ENCODE data around the gene TNFSF8. TPM values are rescaled to one million over a fixed set of nuclear protein-coding genes. Genes with fewer than 3 reads are reported as not detected.

Gene TNFSF8
- total and polyA plus RNA-seq, 7 donors: 0.60 to 11.7 (median 1.8) TPM

GRCh38 chr9:114902786-114903524, 27.4 kb downstream of the TNFSF8 start:
- Histone ChIP-seq H3K4me1 (no peaks in the 10 kb centered on the region), H3K27me3 (no peaks in the 10 kb centered on the region), H3K4me3 (no peak overlapping the region), H3K36me3 (no peaks in the 10 kb centered on the region), H3K9me3 (no peaks in the 10 kb centered on the region), H3K27ac (no peak overlapping the region)
- intact Hi-C loops (cut with DNase I): no loop called here
- no peak for TF ChIP-seq EP300 (IDR thresholded peaks at IDR 0.05)
- no peak for TF ChIP-seq POLR2A (IDR thresholded peaks at IDR 0.05)
- no peak for TF ChIP-seq CTCF (IDR thresholded peaks at IDR 0.05)
- no peak for TF ChIP-seq POLR2AphosphoS5 (IDR thresholded peaks at IDR 0.05)
- DNase-seq: no peak
- WGBS, 2 donors: 65 to 86% methylated on average over 4 of the region's 4 CpGs

- H3K4me1 ChIP-seq: no peaks in the 10 kb centered on the region
- H3K27ac ChIP-seq: no peak overlapping the region
- H3K36me3 ChIP-seq: no peaks in the 10 kb centered on the region
- no peak for TF ChIP-seq CTCF (IDR thresholded peaks at IDR 0.05)
- TF ChIP-seq POLR2AphosphoS5 (IDR thresholded peaks at IDR 0.05): no peak
- no peak for TF ChIP-seq POLR2A (IDR thresholded peaks at IDR 0.05)
- H3K9me3 ChIP-seq: no peaks in the 10 kb centered on the region
- H3K27me3 ChIP-seq: no peaks in the 10 kb centered on the region
- no peak overlapping the region for H3K4me3 ChIP-seq
- intact Hi-C loops (cut with DNase I): no loop called here
- DNase-seq: no peak
- WGBS, 2 donors: 76 to 80% methylated on average over 1 of the region's 1 CpG
These were observed 29.2 kb downstream of the TNFSF8 start for GRCh38 chr9:114900942-114901802.

GRCh38 chr9:114899995-114900394, 30.4 kb downstream of the TNFSF8 start:
- Histone ChIP-seq H3K4me3 (no peak overlapping the region), H3K4me1 (peaks cover 0 to 10% (median 2%) of the 10 kb centered on the region in 4 donors), H3K36me3 (no peaks in the 10 kb centered on the region), H3K27me3 (no peaks in the 10 kb centered on the region), H3K9me3 (no peaks in the 10 kb centered on the region), H3K27ac (no peak overlapping the region)
- intact Hi-C loops (cut with DNase I): no loop called here
- no peak for TF ChIP-seq POLR2A (IDR thresholded peaks at IDR 0.05)
- TF ChIP-seq CTCF (IDR thresholded peaks at IDR 0.05): no peak
- no peak for TF ChIP-seq POLR2AphosphoS5 (IDR thresholded peaks at IDR 0.05)
- TF ChIP-seq EP300 (IDR thresholded peaks at IDR 0.05): no peak
- DNase-seq: no peak

- 89 to 94% methylated on average over 2 of the region's 2 CpGs for WGBS, 2 donors
- no peaks in the 10 kb centered on the region for H3K27me3 ChIP-seq
- peaks cover 0 to 11% (median 6%) of the 10 kb centered on the region in 4 donors for H3K4me1 ChIP-seq
- TF ChIP-seq POLR2AphosphoS5 (IDR thresholded peaks at IDR 0.05): no peak
- TF ChIP-seq EP300 (IDR thresholded peaks at IDR 0.05): no peak
- no peak for TF ChIP-seq POLR2A (IDR thresholded peaks at IDR 0.05)
- TF ChIP-seq CTCF (IDR thresholded peaks at IDR 0.05): no peak
- no peak overlapping the region for H3K4me3 ChIP-seq
- H3K36me3 ChIP-seq: no peaks in the 10 kb centered on the region
- H3K27ac ChIP-seq: no peak overlapping the region
- DNase-seq: no peak
- intact Hi-C loops (cut with DNase I): no loop called here
- no peaks in the 10 kb centered on the region for H3K9me3 ChIP-seq
These were observed 30.9 kb downstream of the TNFSF8 start for GRCh38 chr9:114899461-114899860.

All from sigmoid colon (tissue), 7 donors.